ENCODE measurements around the gene TNFRSF1A. TPM values are rescaled to one million over a fixed set of nuclear protein-coding genes. Genes with fewer than 3 reads are reported as not detected.

Gene TNFRSF1A
- total and polyA plus RNA-seq, 7 donors: 31.7 to 191 (median 135) TPM

- Histone ChIP-seq H3K4me3 (no peak overlapping the region), H3K27me3 (no peaks in the 10 kb centered on the region), H3K36me3 (no peaks in the 10 kb centered on the region), H3K9me3 (no peaks in the 10 kb centered on the region), H3K27ac (no peak overlapping the region), H3K4me1 (peaks cover 0 to 16% (median 10%) of the 10 kb centered on the region in 4 donors)
- TF ChIP-seq POLR2AphosphoS5 (IDR thresholded peaks at IDR 0.05) (no peak), POLR2A (IDR thresholded peaks at IDR 0.05) (no peak), EP300 (IDR thresholded peaks at IDR 0.05) (no peak)
- TF ChIP-seq, protein P1, sequence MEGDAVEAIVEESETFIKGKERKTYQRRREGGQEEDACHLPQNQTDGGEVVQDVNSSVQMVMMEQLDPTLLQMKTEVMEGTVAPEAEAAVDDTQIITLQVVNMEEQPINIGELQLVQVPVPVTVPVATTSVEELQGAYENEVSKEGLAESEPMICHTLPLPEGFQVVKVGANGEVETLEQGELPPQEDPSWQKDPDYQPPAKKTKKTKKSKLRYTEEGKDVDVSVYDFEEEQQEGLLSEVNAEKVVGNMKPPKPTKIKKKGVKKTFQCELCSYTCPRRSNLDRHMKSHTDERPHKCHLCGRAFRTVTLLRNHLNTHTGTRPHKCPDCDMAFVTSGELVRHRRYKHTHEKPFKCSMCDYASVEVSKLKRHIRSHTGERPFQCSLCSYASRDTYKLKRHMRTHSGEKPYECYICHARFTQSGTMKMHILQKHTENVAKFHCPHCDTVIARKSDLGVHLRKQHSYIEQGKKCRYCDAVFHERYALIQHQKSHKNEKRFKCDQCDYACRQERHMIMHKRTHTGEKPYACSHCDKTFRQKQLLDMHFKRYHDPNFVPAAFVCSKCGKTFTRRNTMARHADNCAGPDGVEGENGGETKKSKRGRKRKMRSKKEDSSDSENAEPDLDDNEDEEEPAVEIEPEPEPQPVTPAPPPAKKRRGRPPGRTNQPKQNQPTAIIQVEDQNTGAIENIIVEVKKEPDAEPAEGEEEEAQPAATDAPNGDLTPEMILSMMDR (IDR thresholded peaks at IDR 0.05): no peak
- DNase-seq: no peak
- WGBS, 2 donors: 74 to 82% methylated on average over 8 of the region's 8 CpGs
- intact Hi-C loops (cut with DNase I): no loop called here
These were observed 13.9 kb upstream of the TNFRSF1A start for GRCh38 chr12:6355491-6356373.

- TF ChIP-seq POLR2AphosphoS5 (IDR thresholded peaks at IDR 0.05) (no peak), POLR2A (IDR thresholded peaks at IDR 0.05) (no peak), EP300 (IDR thresholded peaks at IDR 0.05) (no peak)
- TF ChIP-seq, protein P1 (IDR thresholded peaks at IDR 0.05): no peak
- 71 to 87% methylated on average over 10 of the region's 10 CpGs for WGBS, 2 donors
These were observed 12.9 kb upstream of the TNFRSF1A start for GRCh38 chr12:6354495-6355393.

DNA sequence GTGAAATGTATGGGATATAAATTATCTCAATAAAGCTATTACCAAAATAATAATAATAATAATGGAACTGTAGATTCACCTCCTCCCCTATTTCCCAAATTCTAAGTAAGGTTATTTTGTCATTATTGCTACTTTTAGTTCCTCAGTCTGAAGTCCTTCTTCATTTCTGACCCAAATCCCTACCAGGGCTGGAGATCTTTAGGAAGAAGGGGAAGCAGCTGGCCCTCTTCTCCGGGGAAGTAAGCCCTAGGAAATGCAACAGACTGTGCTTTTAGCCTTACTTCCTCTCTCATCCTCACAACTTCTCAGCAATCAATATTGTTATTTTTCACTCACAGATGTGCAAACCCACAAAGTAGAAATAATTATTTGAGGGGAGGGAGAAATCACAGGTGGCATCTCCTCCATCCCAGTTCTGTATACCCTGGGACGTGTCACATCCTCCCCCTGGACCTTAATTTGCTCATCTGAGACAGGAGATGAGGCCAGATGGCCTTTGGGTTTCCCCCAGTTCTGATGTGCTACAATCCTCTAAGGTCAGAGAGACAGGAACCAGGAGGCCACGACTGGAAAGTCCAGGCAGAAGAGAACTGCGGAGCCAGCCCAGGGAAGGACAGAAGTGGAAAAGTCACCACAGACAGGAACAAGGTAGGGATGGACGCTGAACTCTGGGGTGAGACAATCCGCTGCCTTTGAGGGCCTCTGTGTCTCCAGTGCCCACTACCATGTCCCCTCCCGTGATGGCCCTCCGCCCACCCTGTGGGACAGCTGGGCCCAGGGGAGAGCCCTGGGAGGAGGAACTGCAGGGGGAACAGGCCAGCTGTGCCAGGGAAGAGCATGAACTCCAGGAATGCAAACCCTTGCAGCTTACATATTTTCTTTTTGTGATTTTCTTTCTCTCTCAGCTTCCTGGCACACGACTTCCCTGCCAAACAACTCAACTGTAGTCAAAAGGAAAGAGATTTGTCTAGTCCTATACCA is 10.6 kb upstream of the TNFRSF1A start:
- Histone ChIP-seq H3K36me3 (no peaks in the 10 kb centered on the region), H3K9me3 (no peaks in the 10 kb centered on the region), H3K27me3 (no peaks in the 10 kb centered on the region), H3K4me3 (no peak overlapping the region), H3K27ac (peak overlapping the region; percentile 10 to 68 (median 59)), H3K4me1 (peaks cover 0 to 20% (median 12%) of the 10 kb centered on the region in 4 donors)
- TF ChIP-seq POLR2AphosphoS5 (IDR thresholded peaks at IDR 0.05) (no peak), POLR2A (IDR thresholded peaks at IDR 0.05) (no peak), EP300 (IDR thresholded peaks at IDR 0.05) (no peak)
- TF ChIP-seq, protein P1 (IDR thresholded peaks at IDR 0.05): no peak
- WGBS, 2 donors: 62 to 77% methylated on average over 9 of the region's 9 CpGs
- DNase-seq: no peak
- intact Hi-C loops (cut with DNase I): no loop called here

More at GRCh38 chr12:6354495-6355393, 12.9 kb upstream of the TNFRSF1A start:
- H3K27me3 ChIP-seq: no peaks in the 10 kb centered on the region
- no peak overlapping the region for H3K27ac ChIP-seq
- H3K9me3 ChIP-seq: no peaks in the 10 kb centered on the region
- no peaks in the 10 kb centered on the region for H3K36me3 ChIP-seq
- no peak for DNase-seq
- no peak overlapping the region for H3K4me3 ChIP-seq
- intact Hi-C loops (cut with DNase I): no loop called here
- peaks cover 0 to 10% (median 4%) of the 10 kb centered on the region in 4 donors for H3K4me1 ChIP-seq

DNA sequence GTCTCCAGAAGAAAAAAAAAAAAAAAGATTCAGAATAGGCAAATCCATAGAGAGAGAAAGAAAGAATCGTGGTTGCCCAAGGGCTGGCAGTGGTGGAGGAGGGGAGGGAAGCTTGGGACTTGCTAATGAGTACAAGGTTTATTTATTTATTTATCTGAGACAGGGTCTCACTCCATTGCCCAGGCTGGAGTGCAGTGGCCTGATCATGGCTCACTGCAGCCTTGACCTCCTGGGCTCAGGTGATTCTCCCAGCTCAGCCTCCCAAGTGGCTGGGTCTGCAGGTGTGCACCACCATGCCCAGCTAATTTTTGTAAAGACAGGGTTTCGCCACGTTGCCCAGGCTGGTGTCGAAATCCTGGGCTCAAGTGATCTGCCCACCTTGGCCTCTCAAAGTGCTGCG is 9.7 kb upstream of the TNFRSF1A start:
- DNase-seq: no peak
- no peak overlapping the region for H3K4me3 ChIP-seq
- WGBS, 2 donors: 86 to 88% methylated on average over 5 of the region's 5 CpGs
- no peaks in the 10 kb centered on the region for H3K27me3 ChIP-seq
- intact Hi-C loops (cut with DNase I): no loop called here
- peaks cover 0 to 29% (median 16%) of the 10 kb centered on the region in 4 donors for H3K4me1 ChIP-seq
- TF ChIP-seq, protein P1 (IDR thresholded peaks at IDR 0.05): no peak
- no peak for TF ChIP-seq POLR2AphosphoS5 (IDR thresholded peaks at IDR 0.05)
- no peaks in the 10 kb centered on the region for H3K36me3 ChIP-seq
- H3K27ac ChIP-seq: no peak overlapping the region
- H3K9me3 ChIP-seq: no peaks in the 10 kb centered on the region

All from sigmoid colon (tissue), 7 donors.